Endometrial microvascular endothelial cells (primary cell): ENCODE results near the gene GUCA1A. TPM values are rescaled to one million over a fixed set of nuclear protein-coding genes. Genes with fewer than 3 reads are reported as not detected.
"Not testable (repeated sequence)": the region's sequence is repeated elsewhere in the genome, so short reads cannot be mapped to it uniquely, and the experiment has no call there.

ENCODE experiments used
- in situ Hi-C: cut with HindIII; loops from 2 replicates; pipeline ENCODE4 v1.10.0; 2017; ENCODE audit warnings: low sequenced_read_pairs, low pct_unique_long_range_greater_than_20kb; ENCODE audit errors: inconsistent ontology term
- total RNA-seq: library from RNA; depleted of rRNA; stranded (reverse); fragments of >200 nt; gene quantifications from one replicate; pipeline ENCODE4 v1.2.3, GENCODE V29; 2015; ENCODE audit errors: inconsistent ontology term

Gene GUCA1A
- total RNA-seq, 1 donor from 2014 or later: not detected

DNA sequence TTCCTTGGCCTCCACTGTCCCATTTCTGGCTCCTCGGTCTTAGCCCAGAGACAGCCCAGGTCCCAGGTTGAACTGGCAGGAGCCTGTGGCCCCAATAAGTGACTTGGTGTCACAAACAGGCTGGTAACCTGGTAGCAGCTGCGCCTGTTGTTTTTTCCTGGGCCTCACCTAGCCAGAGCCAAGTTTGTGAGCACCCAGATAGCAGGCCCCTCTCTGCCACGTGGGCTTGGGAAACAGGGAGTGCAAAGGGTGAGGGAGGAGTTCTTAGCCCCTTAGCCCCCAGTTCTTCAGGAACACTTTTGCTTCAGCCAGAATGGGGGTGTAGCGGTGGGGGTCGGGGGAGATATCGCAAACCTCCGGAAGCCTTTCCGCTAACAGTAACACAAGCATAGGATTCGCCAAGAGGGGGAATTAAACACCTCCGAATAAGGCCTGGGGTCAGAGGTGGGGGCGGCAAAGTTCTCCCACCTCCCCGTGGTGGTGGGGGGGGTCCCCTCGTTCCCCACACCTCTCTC lies 31.5 kb upstream of the GUCA1A start:
- in situ Hi-C loops: no loop called here

DNA sequence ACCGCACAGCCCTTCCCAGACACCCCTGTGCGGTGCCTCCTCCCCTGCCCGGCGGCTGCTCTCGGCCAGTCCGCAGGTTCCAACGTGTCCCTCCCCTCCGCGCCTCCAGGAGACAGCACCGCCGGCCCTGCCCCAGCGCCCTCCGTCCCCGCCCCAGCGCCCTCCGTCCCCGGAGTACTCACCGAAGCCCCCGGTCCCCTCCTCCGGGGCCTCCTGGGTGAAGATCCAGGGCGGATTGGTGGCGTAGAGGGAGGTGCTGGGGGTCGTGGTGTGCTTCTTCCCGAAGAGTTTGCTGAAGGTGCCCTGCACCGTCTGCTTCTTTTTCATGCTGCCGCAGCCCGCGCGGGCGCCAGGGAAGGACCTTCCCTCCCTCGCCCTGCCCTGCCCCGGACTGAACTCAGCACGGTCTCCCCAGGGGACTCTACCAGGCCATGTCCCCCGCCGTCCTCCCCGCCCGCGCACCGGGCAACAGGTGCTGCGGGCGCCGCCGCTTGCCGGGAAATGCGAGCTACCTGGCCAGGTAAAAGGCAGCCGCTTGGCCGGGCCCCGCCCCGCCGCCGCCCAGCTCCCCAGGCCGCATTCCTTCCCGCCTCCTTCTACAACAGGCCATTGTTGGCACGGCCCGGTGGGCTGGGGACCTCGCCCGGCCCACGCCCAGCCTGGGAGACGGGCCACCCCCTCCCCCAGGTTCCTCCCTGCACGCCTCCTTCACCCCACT lies 30.9 kb upstream of the GUCA1A start, which contains the start of gene C6orf132:
C6orf132 (minus strand) TSS at position 503 of the 718 bp plus-strand sequence; CDS start at position 327, 176 bp downstream.
- in situ Hi-C loops: no loop called here

DNA sequence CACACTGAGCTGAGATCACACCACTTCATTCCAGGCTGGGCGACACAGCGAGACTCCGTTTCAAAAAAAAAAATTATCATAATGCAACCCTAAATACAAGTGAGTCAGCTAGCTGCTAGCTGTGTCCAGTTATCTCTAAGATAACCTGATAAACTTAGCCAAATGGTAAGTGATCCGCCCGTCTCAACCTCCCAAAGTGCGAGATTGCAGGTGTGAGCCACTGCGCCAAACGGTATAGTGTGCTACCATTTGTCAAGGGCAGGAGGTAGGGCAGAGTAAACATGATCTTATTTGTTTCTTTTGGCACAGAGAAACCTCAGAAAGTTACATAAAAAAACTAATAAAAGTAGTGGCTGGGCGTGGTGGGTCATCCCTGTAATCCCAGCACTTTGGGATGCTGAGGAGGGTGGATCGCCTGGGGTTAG lies 26.0 kb upstream of the GUCA1A start:
- in situ Hi-C loops: no loop called here

DNA sequence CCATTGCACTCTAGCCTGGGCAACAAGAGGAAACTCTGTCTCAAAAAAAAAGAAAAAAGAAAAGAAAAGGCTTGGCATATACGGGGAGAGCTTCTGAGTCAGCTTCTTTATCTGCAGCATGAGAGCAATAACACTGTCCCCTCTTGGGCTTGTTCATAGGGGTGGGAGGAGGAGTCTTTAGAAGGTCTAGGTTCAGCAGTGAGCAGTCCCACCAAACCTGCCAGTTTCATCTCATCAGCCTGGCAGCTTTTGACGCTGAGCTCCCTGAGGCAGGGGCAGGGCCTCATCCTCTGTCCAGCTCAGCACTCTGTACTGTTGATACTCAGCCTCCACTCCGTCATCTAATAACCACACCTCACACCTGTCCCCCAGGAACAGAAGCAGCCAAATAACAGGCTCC lies 25.1 kb upstream of the GUCA1A start:
- in situ Hi-C loops: no loop called here

DNA sequence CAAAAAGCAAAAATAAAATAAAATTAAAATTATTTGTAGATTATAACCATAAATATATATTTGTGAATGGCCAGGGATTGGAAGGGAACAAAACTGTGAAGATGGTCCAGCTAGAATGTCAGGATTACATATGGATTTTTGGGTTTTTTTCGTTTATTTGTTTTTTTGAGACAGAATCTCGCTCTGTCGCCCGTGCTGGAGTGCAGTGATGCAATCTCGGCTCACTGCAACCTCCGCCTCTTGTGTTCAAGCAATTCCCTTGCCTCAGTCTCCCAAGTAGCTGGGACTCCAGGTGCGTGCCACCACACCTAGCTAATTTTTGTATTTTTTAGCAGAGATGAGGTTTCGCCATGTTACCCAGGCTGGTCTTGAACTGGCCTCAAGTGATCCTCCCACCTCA lies 22.9 kb upstream of the GUCA1A start:
- in situ Hi-C loops: no loop called here

DNA sequence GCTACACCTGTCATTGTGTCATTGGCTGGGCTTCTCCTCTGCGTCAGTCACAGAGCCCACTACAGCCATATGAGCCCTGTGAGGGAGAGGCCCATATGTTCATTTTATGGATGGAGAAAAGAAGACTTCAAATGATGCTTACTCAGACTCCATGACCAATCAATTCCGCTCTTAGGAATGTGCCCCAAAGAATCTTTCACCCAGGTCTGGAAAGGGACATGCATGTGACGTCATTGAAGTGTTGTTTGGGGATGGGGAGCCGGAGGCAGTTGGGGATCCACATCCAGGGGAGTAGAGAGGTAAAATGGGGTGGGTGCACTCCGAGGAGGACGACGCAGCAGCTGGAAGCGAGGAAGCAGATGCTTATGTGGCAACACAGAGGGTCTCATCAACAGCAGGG lies 21.1 kb upstream of the GUCA1A start:
- in situ Hi-C loops: no loop called here

DNA sequence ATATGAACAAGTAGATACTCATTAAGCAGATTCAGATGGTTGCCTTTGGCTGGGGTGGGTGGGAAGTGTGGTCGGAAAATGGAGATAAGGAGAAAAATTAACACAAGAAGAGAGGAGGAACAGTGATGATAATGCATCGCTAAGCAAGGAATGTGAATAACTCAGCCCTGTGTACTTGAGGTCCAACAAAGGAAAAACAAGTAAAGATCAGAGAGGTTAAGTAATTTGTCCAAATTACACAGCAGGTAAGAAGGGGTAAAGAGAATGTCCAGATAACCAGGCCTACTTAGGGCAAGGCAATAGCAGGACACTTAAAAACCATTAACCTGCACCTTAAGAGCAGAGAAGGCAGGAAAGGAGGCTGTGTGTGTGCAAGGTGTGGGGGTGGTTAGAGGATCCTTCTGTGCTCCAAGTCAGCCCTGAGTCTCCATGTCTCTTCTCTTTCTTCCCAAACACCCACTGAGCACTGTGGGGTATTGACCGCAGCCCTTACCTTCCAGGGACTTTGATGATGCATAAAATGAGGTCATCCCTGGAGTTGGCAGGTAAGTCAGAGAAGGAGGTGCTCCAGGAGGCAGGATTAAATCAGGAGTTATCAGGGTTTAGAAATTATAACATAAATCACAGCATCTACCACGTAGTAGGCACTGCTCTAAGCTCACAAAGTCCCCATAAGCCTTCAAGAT lies 20.5 kb upstream of the GUCA1A start:
- in situ Hi-C loops: not testable (repeated sequence)

DNA sequence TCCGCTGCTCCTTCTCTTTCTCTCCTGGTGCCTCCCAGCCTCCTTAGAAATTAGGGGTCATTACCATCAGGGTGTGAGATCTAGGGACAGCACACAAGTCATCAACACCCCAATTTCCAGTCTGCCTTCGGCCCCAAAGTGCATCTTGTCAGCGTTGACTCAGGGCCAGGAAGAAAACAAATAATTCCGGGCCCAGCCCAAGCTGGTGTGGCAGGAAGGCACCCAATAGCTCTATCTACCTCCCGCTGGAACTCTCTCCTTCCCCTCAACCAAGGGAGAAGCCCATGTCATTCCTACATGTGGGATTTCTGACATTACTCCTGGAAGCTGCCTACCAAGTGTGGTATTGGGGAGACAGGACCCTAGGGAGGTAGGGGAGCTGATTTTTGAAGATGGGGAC lies 19.2 kb upstream of the GUCA1A start:
- in situ Hi-C loops: no loop called here

DNA sequence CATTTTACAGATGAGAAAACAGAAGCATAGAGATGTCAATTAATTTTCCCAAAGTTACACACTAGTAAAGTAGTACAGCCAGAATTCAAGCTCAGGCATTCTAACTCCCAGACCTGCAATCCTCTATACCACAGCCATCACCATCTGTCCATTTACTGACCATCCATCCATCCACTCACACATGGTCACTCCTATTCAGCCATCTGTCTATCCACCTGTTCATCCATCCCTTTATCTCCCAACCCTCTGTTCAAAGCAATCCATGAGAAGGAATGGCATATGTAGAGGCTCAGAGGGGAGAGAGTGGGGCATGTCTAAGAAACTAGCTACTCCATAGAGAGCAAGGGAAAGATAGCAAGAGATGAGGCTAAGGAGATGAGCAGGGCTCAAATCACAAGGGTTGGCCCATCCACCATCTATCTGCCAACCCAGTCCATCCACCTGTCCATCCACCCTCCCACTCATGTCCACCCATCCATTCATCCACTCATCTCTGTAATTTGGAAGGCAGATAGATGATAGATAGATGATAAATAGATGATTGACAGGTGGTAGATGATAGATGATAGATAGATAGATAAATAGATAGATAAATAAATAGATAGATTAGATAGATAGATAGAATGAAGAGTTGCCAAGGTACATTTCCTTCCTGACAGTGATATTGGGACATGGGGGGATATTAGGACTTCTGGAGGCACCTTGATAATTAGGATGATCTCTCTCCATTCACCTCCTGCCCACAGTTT lies 18.5 kb upstream of the GUCA1A start:
- in situ Hi-C loops: no loop called here

DNA sequence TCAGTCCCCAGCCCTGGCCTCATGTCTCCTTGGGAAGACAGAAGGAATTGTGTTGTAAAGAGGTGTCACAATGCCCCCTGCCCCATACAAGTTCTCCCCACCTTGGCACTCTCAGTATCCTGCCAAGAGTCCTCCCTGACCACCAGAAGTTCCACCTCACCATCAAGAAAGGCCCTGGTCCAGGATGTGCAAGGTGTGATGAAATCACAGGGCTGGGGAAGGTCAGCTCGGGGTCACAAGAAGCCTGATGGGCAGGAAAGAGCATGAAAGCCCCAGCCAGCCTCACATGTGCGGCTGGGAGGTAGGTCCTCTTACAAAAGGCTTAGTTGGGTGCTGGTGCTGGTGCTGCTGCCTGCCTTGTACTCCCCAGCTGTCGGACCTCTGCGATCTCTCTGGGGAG lies 17.9 kb upstream of the GUCA1A start:
- in situ Hi-C loops: no loop called here

DNA sequence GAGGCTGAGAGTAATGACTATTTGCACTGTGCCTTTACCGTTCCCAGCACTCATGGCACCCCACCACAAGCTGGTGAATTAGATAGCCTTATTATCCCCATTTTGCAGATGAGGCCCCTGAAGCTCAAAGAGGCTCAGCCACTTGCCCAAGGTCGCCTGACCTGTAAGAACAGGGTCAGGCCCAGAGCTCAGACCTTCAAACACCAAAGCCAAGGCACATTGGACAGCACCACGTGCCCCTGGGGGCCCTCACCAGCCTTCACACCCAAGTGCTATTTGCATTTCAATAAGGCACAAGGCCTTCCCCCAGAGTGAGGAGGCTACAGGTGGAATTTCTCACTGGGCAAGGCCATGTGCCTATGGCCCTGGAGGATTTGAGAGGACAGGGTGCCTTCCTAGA lies 16.5 kb upstream of the GUCA1A start:
- in situ Hi-C loops: no loop called here

DNA sequence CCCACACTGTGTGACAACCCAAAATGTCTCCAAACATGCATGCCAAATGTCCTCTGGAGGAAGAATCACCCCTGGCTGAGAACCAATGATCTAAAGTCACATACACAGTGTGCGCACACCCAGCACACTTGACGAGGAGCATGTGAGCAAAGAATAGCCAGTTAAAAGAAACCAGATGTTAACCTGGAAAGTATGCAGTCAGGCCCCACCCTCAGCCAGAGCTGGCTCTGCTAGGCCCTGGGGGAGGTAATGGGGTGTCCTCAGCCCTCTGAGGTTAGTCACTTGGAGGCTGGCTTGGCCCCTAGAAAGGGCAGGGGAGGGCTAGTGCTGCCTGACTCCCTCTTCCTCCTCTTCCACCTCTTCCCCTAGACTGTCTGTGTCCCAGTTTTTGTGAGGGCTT lies 15.2 kb upstream of the GUCA1A start:
- in situ Hi-C loops: no loop called here

DNA sequence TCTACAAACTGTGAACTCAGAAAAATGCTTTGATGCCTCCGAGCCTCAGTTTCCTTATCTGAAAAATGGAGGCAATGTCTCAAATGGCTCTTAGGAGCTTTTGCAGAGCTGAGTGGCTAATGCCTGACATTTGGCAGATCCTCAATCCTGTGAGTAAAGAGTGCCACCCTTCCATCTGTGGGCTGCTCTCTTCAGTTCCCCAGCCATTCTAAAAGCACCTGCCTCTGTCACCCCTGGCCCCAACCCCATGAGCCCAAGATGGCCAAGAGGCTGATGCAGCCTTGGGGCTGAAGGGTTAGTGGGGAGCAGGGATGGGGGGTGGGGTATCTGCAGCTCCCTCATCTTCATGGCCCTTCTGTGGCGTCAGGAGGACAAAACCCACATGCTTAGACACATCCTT lies 14.5 kb upstream of the GUCA1A start:
- in situ Hi-C loops: no loop called here

DNA sequence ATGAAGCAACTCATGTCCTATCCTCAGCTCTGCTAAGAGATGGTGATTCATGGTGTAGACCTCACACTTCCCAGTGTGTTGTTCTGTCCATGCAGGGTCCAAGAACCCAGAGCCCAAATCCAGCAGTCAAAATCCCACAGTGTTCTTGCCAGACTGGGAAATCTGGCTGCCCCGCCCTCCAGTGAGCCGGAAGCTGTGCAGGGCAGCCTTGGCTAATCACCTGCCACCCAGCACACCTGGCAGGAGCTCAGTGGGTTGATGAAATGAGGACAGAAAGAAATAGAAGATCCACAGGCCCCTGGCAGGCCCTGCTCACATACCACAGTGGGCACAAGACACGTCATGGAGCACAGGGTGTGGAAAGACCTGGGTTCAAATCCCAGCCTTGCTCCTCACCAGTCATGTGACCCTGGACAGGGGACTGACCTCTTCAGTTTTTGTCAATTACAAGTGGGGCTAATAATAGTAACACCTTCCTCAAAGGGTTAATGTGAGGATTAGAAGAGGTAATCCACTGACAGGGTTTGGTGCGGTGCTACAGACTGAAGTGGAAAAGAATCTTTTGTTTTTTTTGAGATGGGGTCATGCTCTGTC lies 13.6 kb upstream of the GUCA1A start:
- in situ Hi-C loops: no loop called here

DNA sequence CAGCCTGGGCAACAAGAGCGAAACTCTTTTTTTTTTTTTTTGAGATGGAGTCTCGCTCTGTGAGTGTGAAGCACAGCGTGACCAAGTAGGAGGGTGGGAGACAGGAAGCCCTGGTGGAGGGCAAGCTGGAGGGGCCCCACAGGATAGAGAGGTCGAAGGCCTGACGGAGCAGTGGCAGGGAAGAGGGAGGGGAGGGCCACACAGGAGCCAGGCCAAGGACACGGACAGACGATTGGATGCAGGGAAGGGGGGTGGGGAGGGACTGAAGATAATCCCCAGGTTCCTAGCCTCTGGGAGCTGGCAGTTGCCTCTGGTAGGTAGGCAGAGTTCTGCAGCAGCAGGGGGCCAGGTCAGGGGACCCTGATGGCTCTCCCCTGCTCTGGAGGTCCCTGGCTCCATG lies 10.8 kb upstream of the GUCA1A start:
- in situ Hi-C loops: no loop called here

DNA sequence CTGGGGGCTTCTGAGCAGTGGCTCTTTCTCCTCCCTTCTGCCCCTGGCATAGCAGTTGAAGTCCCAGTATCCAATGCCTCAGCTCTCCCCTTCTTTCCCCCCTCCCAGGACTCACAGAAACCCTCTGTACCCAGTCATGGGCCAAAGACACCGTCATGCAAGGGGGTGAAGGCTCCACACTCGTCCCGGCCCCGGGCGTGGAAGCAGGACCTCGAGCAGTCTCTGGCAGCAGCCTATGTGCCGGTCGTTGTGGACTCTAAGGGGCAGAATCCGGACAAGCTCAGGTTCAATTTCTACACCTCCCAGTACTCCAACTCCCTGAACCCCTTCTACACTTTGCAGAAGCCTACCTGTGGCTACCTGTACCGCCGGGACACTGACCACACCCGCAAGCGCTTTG lies 10.4 kb upstream of the GUCA1A start:
- in situ Hi-C loops: no loop called here

DNA sequence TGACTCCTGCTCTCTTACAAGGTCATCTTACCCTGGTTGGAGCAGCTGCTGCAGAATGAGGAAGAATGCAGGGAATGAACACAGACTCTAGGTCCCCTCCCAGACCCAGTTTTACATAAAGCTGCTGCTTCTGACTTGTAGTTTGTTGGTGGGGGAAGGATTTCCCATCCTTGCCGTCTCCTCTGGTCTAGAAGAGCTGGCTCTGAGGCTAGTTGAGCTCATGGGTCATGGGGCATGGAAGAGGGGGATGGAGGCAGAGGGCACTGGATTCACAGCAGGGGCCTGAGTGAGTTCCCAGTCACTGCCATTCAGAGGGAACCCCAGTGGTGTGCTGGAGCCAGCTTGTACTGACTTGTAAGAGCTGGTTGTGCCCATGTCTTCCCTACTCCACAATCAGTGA lies 9.2 kb upstream of the GUCA1A start:
- in situ Hi-C loops: no loop called here

DNA sequence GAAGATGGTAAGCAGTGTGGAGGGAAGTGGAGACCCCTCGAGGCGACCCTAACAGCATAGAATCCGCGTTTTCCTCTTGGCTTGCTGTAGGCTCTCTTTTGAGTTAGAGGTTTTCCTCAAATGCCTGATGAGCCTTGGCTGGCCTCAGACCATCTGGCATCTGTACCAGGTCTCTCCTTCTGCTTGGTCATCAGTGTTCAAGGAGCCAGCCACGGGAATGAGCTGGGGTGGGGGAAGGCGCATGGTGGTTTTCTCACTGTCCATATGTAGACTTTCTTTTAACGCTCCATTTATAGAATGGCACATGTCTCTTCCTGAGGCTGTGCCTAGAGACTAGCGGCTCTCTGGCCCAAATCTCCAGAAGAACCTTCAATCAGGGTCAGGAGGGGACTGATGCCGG lies 8.1 kb upstream of the GUCA1A start:
- in situ Hi-C loops: no loop called here

DNA sequence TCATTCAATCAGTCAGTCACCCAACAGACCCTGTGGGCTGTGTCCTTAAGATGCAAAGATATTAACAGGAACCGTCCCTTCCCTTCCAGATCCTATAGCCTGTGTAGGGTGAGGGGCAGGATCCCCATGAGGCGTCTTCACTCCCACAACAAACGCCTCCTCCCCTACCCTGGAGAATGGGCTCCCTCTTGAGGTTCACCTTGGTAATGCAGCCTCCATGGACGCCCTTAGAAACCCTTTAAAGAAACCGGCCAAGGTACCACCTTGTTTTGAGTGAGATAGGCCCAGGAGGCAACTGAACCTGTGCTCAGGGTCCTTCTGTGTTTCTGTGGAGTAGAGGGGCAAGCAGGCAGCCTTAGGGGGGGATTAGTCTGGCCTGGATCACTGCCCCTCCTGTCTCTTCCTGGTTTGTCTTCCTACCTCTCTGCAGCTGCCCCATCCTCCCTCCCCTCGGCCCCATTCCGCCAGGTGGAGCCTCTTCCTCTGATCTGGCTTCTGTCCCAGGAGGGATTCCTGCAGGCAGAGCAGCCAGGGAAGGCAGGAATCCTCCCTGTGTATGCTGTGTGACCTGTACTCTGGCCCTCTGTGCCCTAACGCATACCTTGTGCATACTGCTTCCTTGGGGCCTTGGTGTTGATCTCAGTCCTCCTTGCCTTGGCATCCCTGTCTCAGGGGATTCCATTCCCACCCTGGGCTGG lies 6.6 kb upstream of the GUCA1A start:
- in situ Hi-C loops: no loop called here
